OCI-LY3 (cell line): ENCODE measurements around the gene KIFC1.
"Not testable (repeated sequence)": the region's sequence is repeated elsewhere in the genome, so short reads cannot be mapped to it uniquely, and the experiment has no call there.

Experiments used
- H2AFZ ChIP-seq: fragments of 200-600, 300-600 bp; shearing (Covaris generic); 2 replicates; pipeline ENCODE4 v1.6.0; 2014; ENCODE audit warnings: antibody characterized with exemption, low read depth, low read length
- H3K27ac ChIP-seq: fragments of 200-600, 300-600 bp; sonication (generic); 2 replicates; pipeline ENCODE4 v1.5.1; 2014; ENCODE audit warnings: mild to moderate bottlenecking, low read length, moderate library complexity, mixed read lengths
- H3K27me3 ChIP-seq: fragments of 200-600, 300-600 bp; sonication (generic); 2 replicates; pipeline ENCODE4 v1.6.1; 2014; ENCODE audit warnings: low read depth, low read length, mixed read lengths
- H3K36me3 ChIP-seq: fragments of 200-600, 300-600 bp; sonication (generic); replicated peaks from 2 replicates; pipeline ENCODE3; 2014; ENCODE audit warnings: low read depth, low read length, mixed read lengths
- H3K4me1 ChIP-seq: fragments of 300-600, 200-600 bp; sonication (generic); 2 replicates; pipeline ENCODE4 v1.6.1; 2014; ENCODE audit warnings: low read length, mixed read lengths
- H3K4me2 ChIP-seq: fragments of 200-600, 300-600 bp; sonication (generic); 2 replicates; pipeline ENCODE4 v1.6.1; 2014; ENCODE audit warnings: low read length, mixed read lengths
- H3K4me3 ChIP-seq: fragments of 300-600, 200-600 bp; sonication (generic); 2 replicates; pipeline ENCODE4 v1.5.1; 2014; ENCODE audit warnings: antibody characterized with exemption, mild to moderate bottlenecking, low read length, moderate library complexity
- H3K79me2 ChIP-seq: fragments of 300-600, 200-600 bp; shearing (Covaris generic); 2 replicates; pipeline ENCODE4 v1.6.1; 2014; ENCODE audit warnings: mild to moderate bottlenecking, low read length, mixed read lengths
- H3K9ac ChIP-seq: fragments of 300-600, 200-600 bp; shearing (Covaris generic); 2 replicates; pipeline ENCODE4 v1.6.0; 2014; ENCODE audit warnings: mild to moderate bottlenecking, low read length, moderate library complexity
- H3K9me3 ChIP-seq: fragments of 200-600, 300-600 bp; shearing (Covaris generic); 2 replicates; pipeline ENCODE4 v1.6.1; 2014; ENCODE audit warnings: low read length, mixed read lengths; ENCODE audit not compliant: insufficient read depth
- H4K20me1 ChIP-seq: fragments of 200-600, 300-600 bp; sonication (generic); 2 replicates; pipeline ENCODE4 v1.6.1; 2016; ENCODE audit warnings: low read length, mixed read lengths; ENCODE audit not compliant: insufficient read depth
- CTCF ChIP-seq: fragments of 200-600, 300-600 bp; sonication (generic); IDR thresholded peaks from 2 replicates; pipeline ENCODE4 v1.5.1; 2014; ENCODE audit warnings: antibody characterized with exemption, low read length, low read depth
- EZH2phosphoT487 ChIP-seq: fragments of 200-600 bp; shearing (Covaris generic); IDR thresholded peaks from 2 replicates; pipeline ENCODE4 v1.6.1; 2018; ENCODE audit warnings: antibody characterized with exemption, mixed run types, low read depth

Gene KIFC1

GRCh38 chr6:33391278-33391921, at the start of gene KIFC1:
KIFC1 (plus strand) TSS chr6:33391823; CDS start chr6:33391986, 163 bp downstream.
- Histone ChIP-seq H3K4me1 (peaks cover 29% of the 10 kb centered on the region), H3K36me3 (peaks cover 16% of the 10 kb centered on the region), H3K4me3 (peak within 1 kb of the TSS; percentile 100), H3K27me3 (no peaks in the 10 kb centered on the region), H2AFZ (peak within 1 kb of the TSS; percentile 79), H3K9me3 (no peaks in the 10 kb centered on the region), H3K9ac (peak within 1 kb of the TSS; percentile 95), H3K79me2 (peaks cover 47% of the 10 kb centered on the region), H3K4me2 (peak within 1 kb of the TSS; percentile 92), H4K20me1 (peaks cover 12% of the 10 kb centered on the region), H3K27ac (peak within 1 kb of the TSS; percentile 85)
- TF ChIP-seq EZH2phosphoT487 (no peak), CTCF (peak; percentile 65)

DNA sequence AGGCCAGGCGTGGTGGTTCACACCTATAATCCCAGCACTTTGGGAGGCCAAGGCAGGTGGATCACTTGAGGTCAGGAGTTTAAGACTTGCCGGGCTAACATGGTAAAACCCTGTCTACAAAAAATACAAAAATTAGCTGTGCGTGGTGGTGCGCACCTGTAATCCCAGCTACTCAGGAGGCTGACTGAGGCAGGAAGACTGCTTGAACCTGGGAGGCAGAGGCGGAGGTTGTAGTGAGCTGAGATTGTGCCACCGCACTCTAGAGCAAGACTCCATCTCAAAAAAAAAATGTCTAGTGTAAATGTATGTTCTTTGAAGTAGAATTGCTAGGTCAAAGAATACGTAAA, 48.0 kb upstream of the KIFC1 start:
- not testable (repeated sequence) for H2AFZ ChIP-seq, H3K27me3 ChIP-seq, H3K79me2 ChIP-seq, H3K36me3 ChIP-seq, H4K20me1 ChIP-seq, H3K27ac ChIP-seq, H3K9ac ChIP-seq, H3K9me3 ChIP-seq, H3K4me2 ChIP-seq, H3K4me3 ChIP-seq
- peaks cover 12% of the 10 kb centered on the region for H3K4me1 ChIP-seq

DNA sequence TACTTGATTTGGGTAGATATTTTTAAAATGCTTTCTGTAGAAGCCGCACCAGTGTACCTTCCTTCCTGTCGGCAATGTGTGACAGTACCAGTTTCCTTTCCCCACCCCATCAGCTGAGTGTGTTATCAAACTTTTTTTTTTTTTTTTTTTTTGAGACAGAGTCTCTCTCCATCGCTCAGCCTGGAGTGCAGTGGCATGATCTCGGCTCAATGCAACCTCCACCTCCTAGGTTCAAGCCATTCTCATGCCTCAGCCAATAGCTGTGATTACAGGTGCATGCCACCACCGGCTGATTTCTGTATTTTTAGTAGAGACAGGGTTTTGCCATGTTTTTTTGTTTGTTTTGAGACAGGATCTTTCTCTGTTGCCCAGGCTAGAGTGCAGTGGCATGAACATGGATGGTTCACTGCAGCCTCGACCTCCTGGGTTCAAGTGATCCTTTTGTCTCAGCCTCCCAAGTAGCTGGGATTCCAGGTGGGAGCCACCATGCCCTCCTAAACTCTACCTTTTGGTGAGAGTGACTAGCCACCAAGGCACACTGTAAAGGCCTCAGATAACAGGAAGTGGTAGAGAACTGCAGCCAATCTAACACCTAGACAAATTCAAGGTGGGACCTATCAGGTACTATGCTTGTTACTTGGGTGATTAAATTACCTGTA, 47.5 kb upstream of the KIFC1 start:
- Histone ChIP-seq H4K20me1 (no peaks in the 10 kb centered on the region), H3K4me2 (peak overlapping the region; percentile 92), H3K9ac (no peak overlapping the region), H3K27me3 (no peaks in the 10 kb centered on the region), H3K4me1 (peaks cover 12% of the 10 kb centered on the region), H3K27ac (no peak overlapping the region), H3K36me3 (no peaks in the 10 kb centered on the region), H3K4me3 (no peak overlapping the region), H2AFZ (no peak overlapping the region), H3K79me2 (no peaks in the 10 kb centered on the region), H3K9me3 (no peaks in the 10 kb centered on the region)
- TF ChIP-seq CTCF (no peak), EZH2phosphoT487 (no peak)

DNA sequence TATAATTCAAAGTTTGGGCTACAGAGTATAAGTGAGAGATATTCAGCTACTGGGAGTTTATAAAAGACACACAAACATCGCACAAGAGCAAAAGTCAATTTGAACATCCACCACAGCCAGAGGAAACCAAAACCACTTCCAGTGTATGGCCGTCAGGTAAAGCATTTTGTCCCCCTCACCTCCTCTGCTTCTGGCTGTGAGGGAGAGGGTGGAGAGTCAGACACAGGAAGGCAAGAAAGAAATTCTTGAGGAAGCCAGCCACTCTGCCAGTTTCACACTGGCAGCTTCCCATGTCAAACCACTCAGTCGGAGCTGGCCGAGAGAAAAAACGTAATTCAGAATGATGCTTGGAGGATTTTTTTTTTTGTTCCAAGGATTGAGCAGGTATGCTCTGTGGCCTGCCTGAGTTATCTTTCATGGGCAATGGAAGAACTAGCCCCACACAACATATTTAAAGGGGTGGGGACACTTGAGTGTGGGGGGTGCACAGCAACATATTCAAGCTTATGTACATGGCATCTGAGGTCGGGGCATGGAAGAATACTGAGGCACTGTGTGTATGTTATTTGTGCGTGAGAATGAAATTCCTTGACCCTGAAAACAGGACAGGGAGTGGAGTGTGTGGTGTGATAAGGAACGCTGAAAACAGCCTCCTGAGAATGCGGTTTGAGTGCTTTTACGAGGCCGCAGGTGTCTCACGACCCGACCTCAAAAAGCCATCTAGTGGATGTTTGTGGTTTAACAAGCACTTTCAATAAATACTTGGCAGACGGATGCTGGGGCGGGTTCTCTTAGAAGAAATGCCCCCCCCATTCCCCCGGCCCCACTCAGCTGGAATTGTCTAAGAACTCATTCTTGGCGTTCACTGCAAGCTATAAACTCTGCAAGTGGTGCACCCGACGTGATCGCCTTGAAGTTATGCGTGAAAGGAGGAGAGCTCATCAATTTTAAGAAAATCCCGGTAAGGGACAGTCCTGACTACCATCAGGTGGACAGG, 46.6 kb upstream of the KIFC1 start:
- peak overlapping the region; percentile 97 for H2AFZ ChIP-seq
- peak overlapping the region; percentile 55 for H3K9ac ChIP-seq
- H3K9me3 ChIP-seq: no peaks in the 10 kb centered on the region
- no peaks in the 10 kb centered on the region for H3K79me2 ChIP-seq
- no peaks in the 10 kb centered on the region for H3K36me3 ChIP-seq
- H3K4me2 ChIP-seq: peak overlapping the region; percentile 92
- H3K4me1 ChIP-seq: peaks cover 12% of the 10 kb centered on the region
- no peaks in the 10 kb centered on the region for H3K27me3 ChIP-seq
- H3K4me3 ChIP-seq: peak overlapping the region; percentile 73
- TF ChIP-seq EZH2phosphoT487: no peak
- TF ChIP-seq CTCF: peak; percentile 45
- no peaks in the 10 kb centered on the region for H4K20me1 ChIP-seq
- H3K27ac ChIP-seq: no peak overlapping the region

GRCh38 chr6:33346972-33347371, 44.7 kb upstream of the KIFC1 start:
- not testable (repeated sequence) for H4K20me1 ChIP-seq, H3K9ac ChIP-seq, H3K36me3 ChIP-seq, H3K4me3 ChIP-seq, H3K27me3 ChIP-seq, H3K9me3 ChIP-seq, H3K27ac ChIP-seq, H2AFZ ChIP-seq, H3K79me2 ChIP-seq, H3K4me2 ChIP-seq
- H3K4me1 ChIP-seq: peaks cover 12% of the 10 kb centered on the region
